G401 (cell line): ENCODE measurements around the gene AP3B1. TPM values are rescaled to one million over a fixed set of nuclear protein-coding genes. Genes with fewer than 3 reads are reported as not detected.

Experiments used
- DNase-seq: peaks from one replicate; pipeline ENCODE4 v3.0.0-alpha.2; 2015; ENCODE audit warnings: low spot score
- in situ Hi-C: cut with HindIII; loops from 2 replicates; pipeline ENCODE4 v1.10.0; 2016; ENCODE audit warnings: low sequenced_read_pairs, mixed read lengths
- total RNA-seq: library from RNA; depleted of rRNA; stranded (reverse); fragments of >200 nt; shearing (Covaris generic); gene quantifications from 2 replicates; pipeline ENCODE4 v1.2.3, GENCODE V29; 2014

The AP3B1 gene
- total RNA-seq, 1 experiment from 2014 or later, result 128 TPM

GRCh38 chr5:78264600-78264999 lies 29.9 kb downstream of the AP3B1 start:
- in situ Hi-C loops, result no loop called here
- DNase-seq, result no peak

GRCh38 chr5:78260771-78261170 lies 33.7 kb downstream of the AP3B1 start:
- DNase-seq, result no peak
- in situ Hi-C loops, result no loop called here

GRCh38 chr5:78253201-78253600 lies 41.3 kb downstream of the AP3B1 start:
- in situ Hi-C loops, result no loop called here
- DNase-seq, result no peak

GRCh38 chr5:78252715-78253114 lies 41.8 kb downstream of the AP3B1 start:
- DNase-seq, result no peak
- in situ Hi-C loops, result no loop called here

- in situ Hi-C loops, result no loop called here
- DNase-seq, result no peak
These were observed 42.7 kb downstream of the AP3B1 start for GRCh38 chr5:78251663-78252284.

GRCh38 chr5:78245136-78245535 lies 49.4 kb downstream of the AP3B1 start:
- in situ Hi-C loops, result no loop called here
- no peak for DNase-seq

- DNase-seq, result no peak
- in situ Hi-C loops, result no loop called here
These were observed 50.9 kb downstream of the AP3B1 start for GRCh38 chr5:78243639-78244038.

- in situ Hi-C loops, result no loop called here
- no peak for DNase-seq
These were observed 51.4 kb downstream of the AP3B1 start for GRCh38 chr5:78243091-78243490.

GRCh38 chr5:78242001-78242400 lies 52.5 kb downstream of the AP3B1 start:
- in situ Hi-C loops, result no loop called here
- no peak for DNase-seq

- in situ Hi-C loops, result no loop called here
- DNase-seq, result no peak
These were observed 56.6 kb downstream of the AP3B1 start for GRCh38 chr5:78237911-78238310.

- DNase-seq, result no peak
These were observed 58.5 kb downstream of the AP3B1 start for GRCh38 chr5:78236046-78236445.

GRCh38 chr5:78235289-78235688 lies 59.2 kb downstream of the AP3B1 start:
- no peak for DNase-seq
- in situ Hi-C loops, result no loop called here

More at GRCh38 chr5:78236046-78236445, 58.5 kb downstream of the AP3B1 start:
- in situ Hi-C loops, result no loop called here

- in situ Hi-C loops, result no loop called here
- DNase-seq, result no peak
These were observed 59.7 kb downstream of the AP3B1 start for GRCh38 chr5:78234804-78235203.

GRCh38 chr5:78232163-78232562 lies 62.3 kb downstream of the AP3B1 start:
- in situ Hi-C loops, result no loop called here
- DNase-seq, result no peak

- in situ Hi-C loops, result no loop called here
- no peak for DNase-seq
These were observed 70.1 kb downstream of the AP3B1 start for GRCh38 chr5:78224358-78224757.

GRCh38 chr5:78221964-78222451 lies 72.5 kb downstream of the AP3B1 start:
- in situ Hi-C loops, result no loop called here
- no peak for DNase-seq

- no peak for DNase-seq
- in situ Hi-C loops, result no loop called here
These were observed 73.0 kb downstream of the AP3B1 start for GRCh38 chr5:78221467-78221866.

GRCh38 chr5:78215972-78216371 lies 78.5 kb downstream of the AP3B1 start:
- in situ Hi-C loops, result no loop called here
- no peak for DNase-seq

- in situ Hi-C loops, result no loop called here
- DNase-seq, result no peak
These were observed 78.9 kb downstream of the AP3B1 start for GRCh38 chr5:78215565-78215964.

GRCh38 chr5:78213799-78214198 lies 80.7 kb downstream of the AP3B1 start:
- in situ Hi-C loops, result no loop called here

GRCh38 chr5:78211052-78211451 lies 83.4 kb downstream of the AP3B1 start:
- DNase-seq, result no peak
- in situ Hi-C loops, result no loop called here

More at GRCh38 chr5:78213799-78214198, 80.7 kb downstream of the AP3B1 start:
- DNase-seq, result peak; percentile 7
